Large intestine (tissue), 12 donors: ENCODE results near the gene C1QL2. TPM values are rescaled to one million over a fixed set of nuclear protein-coding genes. Genes with fewer than 3 reads are reported as not detected.

Source experiments
- DNase-seq, 2 donors: peaks; one replicate each; pipeline versions ENCODE4 v3.0.0 to v3.0.0-alpha.2; 2013
- H3K27ac ChIP-seq: one replicate; pipeline ENCODE4 v1.5.1; 2013; ENCODE audit warnings: low read length
- H3K27me3 ChIP-seq: 2 replicates; pipeline ENCODE4 v1.6.1; 2013; ENCODE audit warnings: low read length; ENCODE audit not compliant: control insufficient read depth, insufficient read depth
- H3K36me3 ChIP-seq: 2 replicates; pipeline ENCODE4 v1.6.1; 2013; ENCODE audit warnings: low read length; ENCODE audit not compliant: control insufficient read depth, insufficient read depth
- H3K4me1 ChIP-seq: one replicate; pipeline ENCODE4 v1.6.1; 2013; ENCODE audit warnings: low read length; ENCODE audit not compliant: control insufficient read depth, insufficient read depth
- H3K4me3 ChIP-seq: one replicate; pipeline ENCODE4 v1.5.1; 2013; ENCODE audit warnings: low read length
- H3K9me3 ChIP-seq: one replicate; pipeline ENCODE4 v1.6.1; 2013; ENCODE audit warnings: mild to moderate bottlenecking, low read depth, low read length, moderate library complexity; ENCODE audit not compliant: control insufficient read depth
- WGBS: methylation state at CpG from one replicate; pipeline ENCODE4 v1.1.5; 2013; ENCODE audit warnings: low lambda C conversion rate; ENCODE audit not compliant: insufficient coverage; 5-methylcytosine and 5-hydroxymethylcytosine counted together
- long read RNA-seq, 11 donors: transcript quantifications; one replicate each; lab custom pipeline, GENCODE V29; 2026
- polyA plus RNA-seq: library from polyadenylated mRNA; unstranded; fragments of 120-200 nt; gene quantifications from one replicate; pipeline ENCODE4 v1.2.1, GENCODE V29; 2013

The C1QL2 gene
- polyA plus RNA-seq = 0.18 TPM
- long read RNA-seq, donor 1, partial matches to known transcripts = 0 of 1 reads
- long read RNA-seq, donor 1, other reads (novel, unspliced or antisense) = 0 of 1 reads
- long read RNA-seq, donor 2 = 0 reads
- long read RNA-seq, donor 3 = 0 reads
- long read RNA-seq, donor 4 = 0 reads
- long read RNA-seq, donor 5 = 0 reads
- long read RNA-seq, donor 6 = 0 reads
- long read RNA-seq, donor 7 = 0 reads
- long read RNA-seq, donor 8 = 0 reads
- long read RNA-seq, donor 9 = 0 reads
- long read RNA-seq, donor 10 = 0 reads
- long read RNA-seq, donor 11 = 0 reads

DNA sequence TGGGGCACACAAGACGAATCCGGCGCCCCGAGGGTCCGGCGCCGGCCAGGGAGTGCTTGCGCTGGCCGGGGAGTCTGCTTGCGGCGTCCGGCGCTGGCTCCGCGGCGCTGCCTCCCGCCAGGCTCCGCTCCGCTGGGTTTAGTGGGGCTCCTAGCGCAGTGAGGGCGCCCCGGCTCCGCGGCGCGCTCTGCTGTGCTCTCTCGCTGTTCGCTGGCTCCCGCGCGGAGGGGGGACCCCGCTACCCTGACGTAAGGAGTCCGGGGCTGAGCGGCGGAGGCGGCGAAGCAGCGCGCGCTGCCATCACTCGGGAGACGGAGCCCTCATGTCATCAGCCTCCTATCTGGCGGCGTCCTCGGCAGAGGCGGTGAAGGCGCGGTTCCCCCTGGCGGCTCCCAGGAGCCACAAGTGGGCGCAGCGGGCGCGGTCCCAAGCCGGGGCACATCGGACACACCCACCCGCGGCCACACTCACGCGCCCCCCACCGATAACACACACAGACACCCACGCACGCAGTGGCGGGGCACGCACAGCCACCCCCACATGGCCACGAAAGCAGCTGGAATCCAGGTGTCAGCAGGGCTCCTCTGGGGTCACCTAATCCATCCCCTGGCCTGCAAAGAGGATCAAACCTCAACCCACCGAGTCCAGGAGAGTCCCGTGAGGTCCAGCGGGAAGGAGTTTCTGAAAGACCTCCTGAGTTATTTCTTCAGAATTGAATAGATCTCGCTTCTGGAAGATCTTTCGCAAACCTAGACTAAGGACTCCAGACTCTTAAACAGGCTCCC is at the start of gene C1QL2:
C1QL2 (minus strand) TSS at position 189 of the 785 bp plus-strand sequence. CDS start 482 bp downstream, outside the sequence.
- H3K4me3 ChIP-seq = no peak within 1 kb of the TSS
- WGBS = 70% methylated on average over 2 of the region's 71 CpGs
- DNase-seq = no peak

GRCh38 chr2:119207447-119207846 is 48.9 kb upstream of the C1QL2 start:
- Histone ChIP-seq H3K4me1 (no peaks in the 10 kb centered on the region), H3K4me3 (no peak overlapping the region), H3K36me3 (no peaks in the 10 kb centered on the region), H3K27ac (no peak overlapping the region), H3K9me3 (no peaks in the 10 kb centered on the region), H3K27me3 (peaks cover 11% of the 10 kb centered on the region)
- DNase-seq = no peak
- WGBS = no CpG with 5 or more reads among the region's 2 CpGs

More for the DNA sequence above, at the start of gene C1QL2:
- Histone ChIP-seq H3K27me3 (peaks cover 84% of the 10 kb centered on the region), H3K36me3 (no peaks in the 10 kb centered on the region), H3K27ac (no peak within 1 kb of the TSS), H3K4me1 (no peaks in the 10 kb centered on the region), H3K9me3 (no peaks in the 10 kb centered on the region)

DNA sequence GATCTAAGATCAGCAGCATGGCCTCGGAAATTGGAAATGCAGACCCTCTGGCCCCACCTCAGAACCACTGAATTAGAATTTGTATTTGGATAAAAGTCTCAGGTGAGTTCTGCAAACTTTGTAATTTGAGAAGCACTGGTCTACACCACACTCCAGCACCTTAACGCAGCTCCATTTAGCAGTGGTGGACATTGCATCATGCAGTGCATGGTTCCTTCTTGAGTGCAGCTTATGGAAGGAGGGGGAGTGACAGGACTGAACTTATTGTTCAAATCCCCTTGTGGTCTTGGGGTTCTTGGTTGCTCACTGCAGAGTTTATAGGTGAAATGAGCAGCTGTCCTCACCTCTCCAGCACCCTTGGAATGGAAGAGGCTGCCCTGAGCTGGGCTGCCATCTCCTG is 47.6 kb upstream of the C1QL2 start:
- H3K27me3 ChIP-seq = peaks cover 11% of the 10 kb centered on the region
- H3K27ac ChIP-seq = no peak overlapping the region
- H3K9me3 ChIP-seq = no peaks in the 10 kb centered on the region
- DNase-seq = no peak
- no peak overlapping the region for H3K4me3 ChIP-seq
- no CpG with 5 or more reads among the region's 2 CpGs for WGBS
- H3K36me3 ChIP-seq = no peaks in the 10 kb centered on the region
- H3K4me1 ChIP-seq = no peaks in the 10 kb centered on the region

DNA sequence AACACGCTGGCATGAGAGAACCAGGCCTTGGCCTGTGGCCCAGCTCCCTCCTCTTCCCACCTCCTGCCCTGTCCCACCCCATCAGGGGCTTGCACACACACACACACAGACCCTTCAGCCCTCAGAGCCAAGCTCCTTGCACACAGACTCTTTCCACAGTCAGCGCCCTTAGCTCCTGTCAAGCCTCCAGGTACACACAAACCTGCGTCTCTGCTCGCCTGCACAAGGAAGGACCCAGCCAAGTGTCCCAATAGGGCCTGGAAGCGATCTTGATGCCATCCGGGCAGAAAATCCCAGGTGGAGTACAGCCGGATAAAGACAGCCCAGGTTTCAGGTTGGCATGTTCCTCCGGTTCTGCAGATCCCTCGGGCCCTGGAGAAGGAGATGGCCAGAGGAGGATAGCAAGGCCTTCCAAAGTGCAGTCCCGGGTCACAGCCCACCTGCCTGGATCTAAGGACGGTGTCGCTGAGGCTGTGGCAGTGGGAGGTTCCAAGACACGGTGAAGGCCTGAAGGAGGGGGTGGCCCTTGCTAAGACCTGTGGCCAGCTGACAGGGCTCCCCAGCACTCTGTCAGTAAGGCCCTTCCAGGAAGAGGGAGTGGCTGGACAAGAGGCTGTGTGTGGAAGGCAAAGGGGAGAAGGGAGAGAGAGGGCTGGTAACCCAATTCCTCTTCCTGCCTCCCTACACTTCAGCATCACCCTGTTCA is 46.6 kb upstream of the C1QL2 start:
- WGBS = no CpG with 5 or more reads among the region's 13 CpGs
- no peak for DNase-seq

GRCh38 chr2:119204525-119204924 is 46.0 kb upstream of the C1QL2 start:
- no CpG with 5 or more reads among the region's 6 CpGs for WGBS
- Histone ChIP-seq H3K4me1 (no peaks in the 10 kb centered on the region), H3K36me3 (no peaks in the 10 kb centered on the region), H3K4me3 (no peak overlapping the region), H3K27ac (no peak overlapping the region), H3K27me3 (peaks cover 1% of the 10 kb centered on the region), H3K9me3 (no peaks in the 10 kb centered on the region)
- no peak for DNase-seq

More for the DNA sequence above, 46.6 kb upstream of the C1QL2 start:
- H3K4me3 ChIP-seq = no peak overlapping the region
- no peaks in the 10 kb centered on the region for H3K4me1 ChIP-seq
- H3K27ac ChIP-seq = no peak overlapping the region
- H3K9me3 ChIP-seq = no peaks in the 10 kb centered on the region
- H3K36me3 ChIP-seq = no peaks in the 10 kb centered on the region
- peaks cover 5% of the 10 kb centered on the region for H3K27me3 ChIP-seq

- no peak for DNase-seq
- Histone ChIP-seq H3K27ac (no peak overlapping the region), H3K27me3 (peaks cover 11% of the 10 kb centered on the region), H3K9me3 (no peaks in the 10 kb centered on the region), H3K4me3 (no peak overlapping the region), H3K4me1 (no peaks in the 10 kb centered on the region), H3K36me3 (no peaks in the 10 kb centered on the region)
- WGBS = no CpG with 5 or more reads among the region's 1 CpG
Measured at GRCh38 chr2:119202610-119203310, 44.2 kb upstream of the C1QL2 start.

DNA sequence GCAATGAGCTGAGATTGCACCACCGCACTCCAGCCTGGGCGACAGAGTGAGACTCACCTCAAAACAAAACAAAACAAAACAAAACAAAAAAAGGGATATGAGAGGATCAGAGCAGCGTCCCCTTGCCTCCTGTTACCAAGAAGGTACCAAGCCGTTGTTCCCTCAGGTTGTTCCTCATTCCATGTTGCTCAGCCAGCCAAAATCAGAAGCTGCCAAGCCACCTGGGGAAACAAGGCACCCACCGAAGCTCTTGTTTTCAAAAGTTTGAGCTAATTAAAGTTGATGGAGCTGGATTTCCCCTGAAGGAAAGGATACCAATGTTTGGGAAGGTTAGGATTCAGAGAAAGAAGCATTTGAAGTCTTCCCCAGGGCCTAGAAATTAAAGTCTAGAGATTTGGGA is 43.3 kb upstream of the C1QL2 start:
- no peaks in the 10 kb centered on the region for H3K9me3 ChIP-seq
- H3K4me1 ChIP-seq = no peaks in the 10 kb centered on the region
- H3K27ac ChIP-seq = no peak overlapping the region
- no peak overlapping the region for H3K4me3 ChIP-seq
- DNase-seq = no peak
- 100% methylated on average over 1 of the region's 5 CpGs for WGBS
- H3K27me3 ChIP-seq = peaks cover 12% of the 10 kb centered on the region
- H3K36me3 ChIP-seq = no peaks in the 10 kb centered on the region

DNA sequence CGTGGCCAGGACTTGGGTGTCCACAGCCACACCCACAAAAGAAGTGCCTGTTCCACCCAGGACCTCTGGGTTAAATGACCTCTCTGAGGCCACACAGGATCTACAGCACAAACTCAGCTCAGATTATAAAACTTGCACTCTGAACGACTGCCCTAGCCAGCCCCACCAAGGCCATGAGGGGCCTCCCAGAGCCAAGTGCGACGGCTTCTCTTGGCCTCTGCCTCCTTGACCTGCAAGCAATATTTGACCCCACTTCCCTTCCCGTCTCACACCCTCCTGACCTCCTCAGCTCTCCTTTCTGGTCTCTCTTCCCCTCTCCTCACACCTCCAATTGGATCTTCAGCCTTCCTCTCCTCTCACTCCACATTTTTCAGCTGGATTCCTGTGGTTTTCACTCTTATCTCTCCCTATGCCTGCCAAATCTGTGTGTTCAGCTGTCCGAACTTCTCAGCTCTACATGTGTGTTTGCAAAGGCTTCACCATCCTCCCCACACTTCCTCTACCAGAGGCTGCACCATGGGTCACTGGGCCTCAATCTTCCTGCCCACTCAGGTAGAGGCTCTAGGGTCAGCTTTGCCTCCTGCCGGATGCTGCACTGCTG is 39.8 kb upstream of the C1QL2 start:
- no peaks in the 10 kb centered on the region for H3K9me3 ChIP-seq
- H3K36me3 ChIP-seq = no peaks in the 10 kb centered on the region
- peaks cover 20% of the 10 kb centered on the region for H3K27me3 ChIP-seq
- no peak overlapping the region for H3K27ac ChIP-seq
- no peaks in the 10 kb centered on the region for H3K4me1 ChIP-seq
- DNase-seq = no peak
- no peak overlapping the region for H3K4me3 ChIP-seq
- no CpG with 5 or more reads among the region's 7 CpGs for WGBS

DNA sequence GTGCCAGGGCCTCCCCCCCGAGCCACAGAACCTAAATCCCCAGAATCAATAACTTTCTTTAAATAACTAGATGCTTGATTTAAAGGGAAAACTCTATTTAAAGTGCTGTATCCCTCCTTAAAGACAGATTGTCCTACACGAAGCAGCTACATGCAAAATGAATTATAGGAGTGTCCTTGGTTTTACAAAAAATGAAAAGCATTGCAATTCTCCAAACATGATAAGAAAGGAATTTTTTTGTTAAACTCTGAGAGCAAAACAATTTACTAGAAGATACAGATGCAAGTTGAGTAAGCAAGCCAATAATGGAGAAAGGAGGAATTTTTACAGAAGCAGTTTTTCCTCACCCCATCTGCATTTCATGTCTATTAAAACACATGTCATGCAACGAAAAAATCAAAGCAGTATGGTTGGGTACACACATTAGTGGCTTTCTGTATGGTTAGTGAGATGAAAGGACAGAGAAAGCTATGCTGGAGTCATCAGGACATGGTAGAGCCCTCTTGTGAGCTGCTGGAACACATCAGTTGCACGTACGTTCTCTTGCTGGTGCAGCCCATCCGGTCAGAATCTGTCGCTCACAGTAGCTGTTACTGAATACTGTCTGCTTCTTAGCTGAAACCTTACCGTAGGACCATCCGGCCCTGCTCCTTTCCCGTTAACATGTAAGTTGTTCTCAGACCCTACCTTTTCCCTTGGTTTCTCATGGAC is 39.1 kb upstream of the C1QL2 start:
- no peak overlapping the region for H3K27ac ChIP-seq
- H3K4me1 ChIP-seq = no peaks in the 10 kb centered on the region
- H3K9me3 ChIP-seq = no peaks in the 10 kb centered on the region
- no peak for DNase-seq
- H3K4me3 ChIP-seq = no peak overlapping the region
- H3K36me3 ChIP-seq = no peaks in the 10 kb centered on the region
- peaks cover 20% of the 10 kb centered on the region for H3K27me3 ChIP-seq
- no CpG with 5 or more reads among the region's 10 CpGs for WGBS
